HFF-Myc (cell line): ENCODE results near the gene MCOLN1.

Source experiments
- DNase-seq: peaks from one replicate; pipeline ENCODE4 v3.0.0-alpha.2; 2011; ENCODE audit warnings: low read depth; ENCODE audit errors: extremely low read depth
- H3K4me3 ChIP-seq: replicated peaks from 2 replicates; pipeline ENCODE4 v1.5.1; 2011; ENCODE audit warnings: low read depth, mild to moderate bottlenecking, control low read depth, low read length
- CTCF ChIP-seq: IDR thresholded peaks from 2 replicates; pipeline ENCODE4 v1.5.1; 2012; ENCODE audit warnings: mild to moderate bottlenecking, low read depth, low read length, control low read depth; ENCODE audit errors: missing control alignments

MCOLN1 gene

GRCh38 chr19:7550987-7551761, 28.8 kb downstream of the MCOLN1 start:
- no peak overlapping the region for H3K4me3 ChIP-seq
- no peak for DNase-seq
- TF ChIP-seq CTCF = no peak

GRCh38 chr19:7552781-7553180, 30.4 kb downstream of the MCOLN1 start:
- no peak for DNase-seq
- no peak overlapping the region for H3K4me3 ChIP-seq
- TF ChIP-seq CTCF = no peak

GRCh38 chr19:7554565-7554964, 32.1 kb downstream of the MCOLN1 start:
- no peak overlapping the region for H3K4me3 ChIP-seq
- no peak for TF ChIP-seq CTCF
- no peak for DNase-seq

GRCh38 chr19:7554990-7555864, 32.8 kb downstream of the MCOLN1 start:
- no peak for DNase-seq
- no peak for TF ChIP-seq CTCF
- no peak overlapping the region for H3K4me3 ChIP-seq

GRCh38 chr19:7556696-7557315, 34.4 kb downstream of the MCOLN1 start:
- TF ChIP-seq CTCF = no peak
- no peak overlapping the region for H3K4me3 ChIP-seq
- DNase-seq = no peak

- DNase-seq = no peak
- no peak overlapping the region for H3K4me3 ChIP-seq
- TF ChIP-seq CTCF = no peak
Observed at GRCh38 chr19:7558667-7559066, 36.2 kb downstream of the MCOLN1 start.
